NT2/D1 (cell line): ENCODE data around the gene ERCC6L2.

Source experiments
- DNase-seq: peaks from one replicate; pipeline ENCODE4 v3.0.0-alpha.2; 2011; ENCODE audit warnings: low read depth, low spot score
- H3K27me3 ChIP-seq: 2 replicates; pipeline ENCODE4 v1.6.0; 2011; ENCODE audit warnings: mild to moderate bottlenecking; ENCODE audit not compliant: insufficient read length, insufficient read depth
- H3K36me3 ChIP-seq: 2 replicates; pipeline ENCODE4 v1.6.1; 2011; ENCODE audit warnings: mild to moderate bottlenecking, low read length, mixed read lengths; ENCODE audit not compliant: insufficient read depth, insufficient read length
- H3K4me1 ChIP-seq: 2 replicates; pipeline ENCODE4 v1.5.1; 2011; ENCODE audit not compliant: insufficient read depth, insufficient read length
- H3K4me3 ChIP-seq: 2 replicates; pipeline ENCODE4 v1.5.1; 2011; ENCODE audit warnings: low read depth; ENCODE audit not compliant: insufficient read length
- H3K9ac ChIP-seq: 2 replicates; pipeline ENCODE4 v1.6.0; 2011; ENCODE audit warnings: low read depth; ENCODE audit not compliant: insufficient read length
- H3K9me3 ChIP-seq: 2 replicates; pipeline ENCODE4 v1.5.1; 2011; ENCODE audit warnings: mild to moderate bottlenecking, low read length; ENCODE audit not compliant: insufficient read depth
- SUZ12 ChIP-seq: IDR thresholded peaks from 2 replicates; pipeline ENCODE4 v1.6.1; 2011; ENCODE audit not compliant: insufficient read length, insufficient read depth; ENCODE audit errors: extremely low read depth
- YY1 ChIP-seq: IDR thresholded peaks from 2 replicates; pipeline ENCODE4 v1.6.1; 2011; ENCODE audit not compliant: insufficient read length, insufficient read depth
- ZNF274 ChIP-seq: IDR thresholded peaks from 2 replicates; pipeline ENCODE4 v1.6.1; 2011; ENCODE audit warnings: mild to moderate bottlenecking, low read depth, low read length

ERCC6L2 gene

DNA sequence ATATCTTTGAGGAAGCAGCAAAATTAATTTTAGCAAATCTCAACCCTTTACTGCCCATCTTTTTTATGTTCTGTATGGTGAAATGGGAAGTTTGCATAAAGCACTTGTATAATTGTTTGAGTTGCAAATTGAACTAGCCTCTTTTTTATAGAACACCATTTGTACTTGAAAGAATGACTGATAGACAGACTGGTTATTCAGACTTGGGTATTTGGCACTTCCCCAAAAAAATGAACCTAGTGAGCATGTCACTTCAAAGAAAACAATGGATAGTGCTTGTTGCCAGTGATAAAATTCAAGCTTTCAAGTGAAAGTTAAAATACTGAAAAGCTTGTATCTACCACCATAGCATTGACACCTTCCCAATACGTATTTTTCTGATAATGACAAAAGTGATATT is 115.8 kb downstream of the ERCC6L2 start:
- H3K36me3 ChIP-seq = peaks cover 6% of the 10 kb centered on the region
- no peak overlapping the region for H3K9ac ChIP-seq
- no peaks in the 10 kb centered on the region for H3K4me1 ChIP-seq
- no peak overlapping the region for H3K4me3 ChIP-seq
- peaks cover 19% of the 10 kb centered on the region; the same call in 1 of the 2 replicates for H3K9me3 ChIP-seq
- no peaks in the 10 kb centered on the region for H3K27me3 ChIP-seq
- no peak for TF ChIP-seq ZNF274
- no peak for TF ChIP-seq SUZ12
- no peak for TF ChIP-seq YY1
- no peak for DNase-seq

DNA sequence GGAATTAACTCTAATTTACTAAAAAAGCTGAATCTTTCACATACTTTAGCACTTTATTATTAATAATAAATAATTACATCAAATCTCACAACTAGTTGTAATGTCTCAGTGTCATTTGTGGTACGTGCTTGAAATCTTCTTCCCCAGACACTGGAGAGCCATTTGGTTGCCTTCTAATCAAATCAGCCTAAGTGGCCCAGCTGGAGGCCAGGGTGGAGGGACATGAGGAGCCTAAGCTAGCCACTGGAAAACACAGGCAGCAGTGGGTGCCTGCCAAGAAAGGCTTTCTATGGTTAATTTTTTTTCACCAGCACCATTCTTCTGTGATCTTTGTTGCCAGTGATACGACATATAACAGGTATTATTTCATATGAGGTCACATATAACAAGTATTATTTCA is 117.0 kb downstream of the ERCC6L2 start:
- DNase-seq = no peak
- no peak for TF ChIP-seq YY1
- no peak for TF ChIP-seq ZNF274
- TF ChIP-seq SUZ12 = no peak
- H3K4me3 ChIP-seq = no peak overlapping the region
- no peak overlapping the region for H3K9ac ChIP-seq
- H3K9me3 ChIP-seq = peaks cover 7% of the 10 kb centered on the region; the same call in 1 of the 2 replicates
- H3K4me1 ChIP-seq = no peaks in the 10 kb centered on the region
- H3K36me3 ChIP-seq = peaks cover 11% of the 10 kb centered on the region
- H3K27me3 ChIP-seq = no peaks in the 10 kb centered on the region

DNA sequence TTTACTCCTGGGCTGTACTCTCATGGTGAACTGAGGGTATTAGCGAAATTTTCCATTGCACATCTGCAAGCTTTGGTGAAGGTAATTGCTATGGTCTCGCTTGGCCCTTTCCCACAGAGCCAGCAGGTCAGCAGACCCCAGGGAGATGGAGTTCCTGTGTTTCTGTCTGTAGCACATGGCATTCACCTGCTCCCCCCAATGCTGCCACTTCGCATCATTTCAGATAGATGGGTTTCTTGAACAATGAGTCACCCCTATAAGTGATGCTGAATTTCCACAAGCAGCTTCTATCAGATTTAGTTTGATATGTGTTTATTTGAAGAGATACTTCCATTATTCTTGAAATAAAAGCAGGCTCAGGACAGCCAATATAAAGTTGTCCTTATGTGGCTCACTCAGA is 117.8 kb downstream of the ERCC6L2 start:
- no peak overlapping the region for H3K9ac ChIP-seq
- TF ChIP-seq SUZ12 (no peak), ZNF274 (no peak), YY1 (no peak)
- H3K36me3 ChIP-seq = peaks cover 13% of the 10 kb centered on the region
- no peak for DNase-seq
- no peaks in the 10 kb centered on the region for H3K27me3 ChIP-seq
- H3K4me1 ChIP-seq = no peaks in the 10 kb centered on the region
- no peaks in the 10 kb centered on the region for H3K9me3 ChIP-seq
- no peak overlapping the region for H3K4me3 ChIP-seq

DNA sequence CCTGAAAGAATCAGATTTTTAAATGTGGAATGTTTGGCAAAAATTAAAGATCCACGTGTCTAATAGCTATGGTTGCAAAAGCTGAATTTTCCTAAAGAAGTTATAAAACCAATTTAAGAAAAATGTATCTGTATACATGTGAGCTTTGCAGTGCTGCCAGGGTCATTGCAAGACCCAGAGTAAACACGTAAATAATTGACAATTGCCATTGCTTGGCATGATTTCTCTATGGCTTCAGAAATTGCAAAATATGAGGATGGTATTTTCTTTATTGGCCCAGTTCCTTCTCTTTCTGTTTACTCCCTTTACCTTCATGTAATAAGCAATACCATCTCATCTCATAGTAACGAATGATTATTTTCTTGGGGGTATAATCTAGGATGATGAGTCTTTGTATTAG is 123.9 kb downstream of the ERCC6L2 start:
- no peaks in the 10 kb centered on the region for H3K27me3 ChIP-seq
- TF ChIP-seq YY1 = no peak
- no peak for TF ChIP-seq SUZ12
- no peak for TF ChIP-seq ZNF274

DNA sequence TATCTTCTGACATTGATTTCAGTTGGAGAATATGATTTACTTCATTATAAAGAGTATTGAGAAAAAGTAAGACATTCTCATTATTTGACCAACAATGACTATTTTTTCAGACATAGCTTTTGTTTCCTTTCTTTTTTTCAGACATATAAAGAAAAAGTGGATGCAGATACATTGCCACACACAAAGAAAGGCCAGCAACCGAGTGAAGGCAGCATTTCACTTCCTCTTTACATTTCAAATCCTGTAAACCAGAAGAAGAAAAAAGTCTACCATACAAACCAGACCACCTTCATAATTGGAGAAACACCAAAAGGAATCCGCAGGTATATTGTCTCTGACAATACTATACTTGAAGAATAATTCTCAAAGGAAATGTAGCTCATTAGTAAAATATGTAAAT is 128.9 kb downstream of the ERCC6L2 start:
- H3K27me3 ChIP-seq = no peaks in the 10 kb centered on the region
- no peak for DNase-seq
- H3K4me3 ChIP-seq = no peak overlapping the region
- H3K36me3 ChIP-seq = peaks cover 44% of the 10 kb centered on the region
- H3K4me1 ChIP-seq = no peaks in the 10 kb centered on the region
- peaks cover 18% of the 10 kb centered on the region; the same call in 1 of the 2 replicates for H3K9me3 ChIP-seq
- H3K9ac ChIP-seq = no peak overlapping the region
- TF ChIP-seq SUZ12 (no peak), YY1 (no peak), ZNF274 (no peak)

More for the DNA sequence above, 123.9 kb downstream of the ERCC6L2 start:
- peaks cover 14% of the 10 kb centered on the region for H3K36me3 ChIP-seq
- H3K4me1 ChIP-seq = no peaks in the 10 kb centered on the region
- H3K4me3 ChIP-seq = no peak overlapping the region
- DNase-seq = no peak
- H3K9me3 ChIP-seq = peaks cover 18% of the 10 kb centered on the region; the same call in 1 of the 2 replicates
- H3K9ac ChIP-seq = no peak overlapping the region

DNA sequence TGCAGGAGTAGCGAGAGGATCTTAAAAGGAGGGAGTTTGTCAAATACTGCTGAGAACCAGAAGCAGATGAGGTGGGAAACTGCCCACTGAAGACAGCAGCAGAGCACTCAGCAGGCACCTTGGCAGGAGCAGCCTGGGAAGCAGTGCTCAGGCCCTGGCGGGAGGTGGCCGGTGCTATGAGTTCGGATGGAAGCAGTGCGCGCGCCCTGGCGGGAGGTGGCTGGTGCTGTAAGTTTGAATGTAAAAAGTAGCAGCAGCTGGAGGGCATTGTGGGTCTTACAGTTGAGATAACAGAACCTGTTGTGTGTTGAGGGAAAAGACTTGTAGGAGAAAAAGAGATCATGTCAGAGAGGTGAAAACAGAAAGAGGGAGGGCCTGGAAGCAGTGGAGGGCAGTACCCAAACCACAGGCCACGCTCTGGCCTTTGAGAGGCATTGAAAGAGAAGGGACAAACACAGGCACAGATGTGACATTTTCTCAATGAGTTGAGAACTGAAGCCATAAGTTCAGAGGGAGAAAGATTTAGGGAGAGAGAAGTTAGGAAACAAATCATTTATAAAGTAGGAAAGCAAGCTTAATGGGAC is 130.9 kb downstream of the ERCC6L2 start:
- Histone ChIP-seq H3K4me1 (no peaks in the 10 kb centered on the region), H3K27me3 (no peaks in the 10 kb centered on the region), H3K36me3 (peaks cover 49% of the 10 kb centered on the region), H3K9me3 (peaks cover 11% of the 10 kb centered on the region; the same call in 1 of the 2 replicates), H3K4me3 (no peak overlapping the region), H3K9ac (no peak overlapping the region)
- DNase-seq = no peak
- TF ChIP-seq SUZ12 = no peak
- no peak for TF ChIP-seq ZNF274
- no peak for TF ChIP-seq YY1

DNA sequence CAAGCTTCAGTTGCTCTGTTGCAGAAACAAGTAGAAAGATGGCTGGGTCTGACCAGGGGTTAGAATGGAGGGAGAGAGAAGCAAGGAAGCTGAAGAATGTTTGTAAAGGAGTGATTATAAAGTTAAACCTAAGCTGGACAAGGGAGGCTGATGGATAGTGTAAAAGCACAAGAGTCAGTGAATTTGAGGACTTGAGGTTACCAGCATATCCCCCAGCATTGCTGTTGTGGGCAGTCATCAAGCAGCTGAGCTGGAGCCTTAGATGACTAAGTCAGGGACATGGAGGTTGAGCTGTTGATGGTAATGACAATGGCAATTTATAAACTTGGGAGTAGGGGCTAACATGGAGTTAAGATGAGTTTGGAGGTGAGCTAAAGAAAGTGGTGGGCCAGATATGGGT is 131.5 kb downstream of the ERCC6L2 start:
- Histone ChIP-seq H3K36me3 (peaks cover 50% of the 10 kb centered on the region), H3K4me3 (no peak overlapping the region), H3K4me1 (no peaks in the 10 kb centered on the region), H3K9me3 (peaks cover 8% of the 10 kb centered on the region; the same call in 1 of the 2 replicates), H3K27me3 (no peaks in the 10 kb centered on the region), H3K9ac (no peak overlapping the region)
- TF ChIP-seq ZNF274 (no peak), YY1 (no peak), SUZ12 (no peak)
- no peak for DNase-seq
